Neural progenitor cell (in vitro differentiated cells): ENCODE results near the gene PER2.

Source experiments
- CTCF ChIP-seq: fragments of 200-600 bp; sonication (generic); IDR thresholded peaks from 2 replicates; pipeline ENCODE4 v1.5.1; 2017; ENCODE audit warnings: antibody characterized with exemption, mild to moderate bottlenecking
- EZH2 ChIP-seq: fragments of 200-600 bp; sonication (generic); IDR thresholded peaks from 2 replicates; pipeline ENCODE4 v1.6.1; 2017; ENCODE audit warnings: antibody characterized with exemption, mild to moderate bottlenecking, moderate library complexity
- EZH2phosphoT487 ChIP-seq: fragments of 200-600 bp; sonication (generic); IDR thresholded peaks from 2 replicates; pipeline ENCODE4 v1.6.1; 2017; ENCODE audit warnings: antibody characterized with exemption

- TF ChIP-seq CTCF (no peak), EZH2phosphoT487 (no peak), EZH2 (no peak)
Measured at GRCh38 chr2:238252766-238253630, 35.4 kb downstream of the PER2 start.
